Testis (tissue), 2 donors: ENCODE results near the gene GALNT18.

ENCODE experiments used
- POLR2A ChIP-seq: fragments of 450-650 bp; IDR thresholded peaks from one replicate; pipeline ENCODE4 v1.6.1; 2017; ENCODE audit warnings: antibody characterized with exemption, mild to moderate bottlenecking, moderate library complexity
- TF ChIP-seq, protein P1 (sequence below), 3 experiments: fragments of 450-650 bp in 2 of 3; fragments of 200-600 bp in 1 of 3; sonication (generic) in 1 of 3; IDR thresholded peaks; one replicate each; pipeline ENCODE4 v1.5.1; 2016 to 2019; ENCODE audit warnings: antibody characterized with exemption in 3 of 3, mild to moderate bottlenecking in 2 of 3, moderate library complexity in 1 of 3

DNA sequence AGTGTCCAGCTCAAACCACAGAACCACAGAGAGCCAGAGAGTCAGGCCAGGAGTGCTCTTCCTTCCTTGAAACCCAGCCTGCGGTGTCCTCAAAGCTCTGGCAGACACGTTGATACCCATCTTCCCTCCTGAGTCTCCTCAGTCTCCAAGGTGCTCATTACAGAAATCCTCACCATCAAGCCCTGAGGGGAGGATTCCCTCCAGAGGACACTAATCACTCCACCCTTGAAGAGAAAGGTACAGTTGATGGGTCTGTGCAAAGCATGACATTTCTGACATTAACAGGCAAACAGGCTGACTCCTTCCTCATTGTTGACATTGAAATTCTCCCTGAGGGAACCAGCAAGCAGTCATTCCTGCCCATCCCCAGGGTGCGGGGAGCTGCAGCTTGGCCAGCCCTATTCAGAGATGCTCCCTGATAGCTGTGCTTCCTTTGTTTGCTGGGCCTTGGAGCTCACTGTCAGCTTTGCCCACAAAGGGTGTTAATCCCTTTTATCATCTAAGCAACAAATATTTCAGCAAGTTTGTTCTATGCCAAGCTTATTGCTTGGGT is 167.1 kb downstream of the GALNT18 start:
- TF ChIP-seq, protein P1, sequence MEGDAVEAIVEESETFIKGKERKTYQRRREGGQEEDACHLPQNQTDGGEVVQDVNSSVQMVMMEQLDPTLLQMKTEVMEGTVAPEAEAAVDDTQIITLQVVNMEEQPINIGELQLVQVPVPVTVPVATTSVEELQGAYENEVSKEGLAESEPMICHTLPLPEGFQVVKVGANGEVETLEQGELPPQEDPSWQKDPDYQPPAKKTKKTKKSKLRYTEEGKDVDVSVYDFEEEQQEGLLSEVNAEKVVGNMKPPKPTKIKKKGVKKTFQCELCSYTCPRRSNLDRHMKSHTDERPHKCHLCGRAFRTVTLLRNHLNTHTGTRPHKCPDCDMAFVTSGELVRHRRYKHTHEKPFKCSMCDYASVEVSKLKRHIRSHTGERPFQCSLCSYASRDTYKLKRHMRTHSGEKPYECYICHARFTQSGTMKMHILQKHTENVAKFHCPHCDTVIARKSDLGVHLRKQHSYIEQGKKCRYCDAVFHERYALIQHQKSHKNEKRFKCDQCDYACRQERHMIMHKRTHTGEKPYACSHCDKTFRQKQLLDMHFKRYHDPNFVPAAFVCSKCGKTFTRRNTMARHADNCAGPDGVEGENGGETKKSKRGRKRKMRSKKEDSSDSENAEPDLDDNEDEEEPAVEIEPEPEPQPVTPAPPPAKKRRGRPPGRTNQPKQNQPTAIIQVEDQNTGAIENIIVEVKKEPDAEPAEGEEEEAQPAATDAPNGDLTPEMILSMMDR (IDR thresholded peaks at IDR 0.05): no peak
- TF ChIP-seq POLR2A: no peak
